ENCODE data around the gene CLDN17. TPM values are rescaled to one million over a fixed set of nuclear protein-coding genes. Genes with fewer than 3 reads are reported as not detected.

The CLDN17 gene
- total RNA-seq, 3 donors from 2014 or later = not detected

- TF ChIP-seq, protein P1, sequence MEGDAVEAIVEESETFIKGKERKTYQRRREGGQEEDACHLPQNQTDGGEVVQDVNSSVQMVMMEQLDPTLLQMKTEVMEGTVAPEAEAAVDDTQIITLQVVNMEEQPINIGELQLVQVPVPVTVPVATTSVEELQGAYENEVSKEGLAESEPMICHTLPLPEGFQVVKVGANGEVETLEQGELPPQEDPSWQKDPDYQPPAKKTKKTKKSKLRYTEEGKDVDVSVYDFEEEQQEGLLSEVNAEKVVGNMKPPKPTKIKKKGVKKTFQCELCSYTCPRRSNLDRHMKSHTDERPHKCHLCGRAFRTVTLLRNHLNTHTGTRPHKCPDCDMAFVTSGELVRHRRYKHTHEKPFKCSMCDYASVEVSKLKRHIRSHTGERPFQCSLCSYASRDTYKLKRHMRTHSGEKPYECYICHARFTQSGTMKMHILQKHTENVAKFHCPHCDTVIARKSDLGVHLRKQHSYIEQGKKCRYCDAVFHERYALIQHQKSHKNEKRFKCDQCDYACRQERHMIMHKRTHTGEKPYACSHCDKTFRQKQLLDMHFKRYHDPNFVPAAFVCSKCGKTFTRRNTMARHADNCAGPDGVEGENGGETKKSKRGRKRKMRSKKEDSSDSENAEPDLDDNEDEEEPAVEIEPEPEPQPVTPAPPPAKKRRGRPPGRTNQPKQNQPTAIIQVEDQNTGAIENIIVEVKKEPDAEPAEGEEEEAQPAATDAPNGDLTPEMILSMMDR (IDR thresholded peaks at IDR 0.05) = no peak
- DNase-seq (no peak), ATAC-seq (no peak)
- Histone ChIP-seq H3K9me3 (no peaks in the 10 kb centered on the region), H3K36me3 (ENCODE audit: low read depth) (no peaks in the 10 kb centered on the region), H3K4me3 (no peak overlapping the region), H3K4me1 (ENCODE audit: low read depth) (no peaks in the 10 kb centered on the region)
- intact Hi-C loops (cut with DNase I, micrococcal nuclease) = no loop called here
These were observed 13.8 kb downstream of the CLDN17 start for GRCh38 chr21:30152792-30153191.

GRCh38 chr21:30148906-30149305, 17.7 kb downstream of the CLDN17 start:
- no peaks in the 10 kb centered on the region for H3K9me3 ChIP-seq
- intact Hi-C loops (cut with DNase I, micrococcal nuclease) = no loop called here
- H3K4me1 ChIP-seq (ENCODE audit: low read depth) = no peaks in the 10 kb centered on the region
- TF ChIP-seq, protein P1 (IDR thresholded peaks at IDR 0.05) = no peak
- ATAC-seq = no peak
- H3K36me3 ChIP-seq (ENCODE audit: low read depth) = no peaks in the 10 kb centered on the region
- no peak overlapping the region for H3K4me3 ChIP-seq
- DNase-seq = no peak

DNA sequence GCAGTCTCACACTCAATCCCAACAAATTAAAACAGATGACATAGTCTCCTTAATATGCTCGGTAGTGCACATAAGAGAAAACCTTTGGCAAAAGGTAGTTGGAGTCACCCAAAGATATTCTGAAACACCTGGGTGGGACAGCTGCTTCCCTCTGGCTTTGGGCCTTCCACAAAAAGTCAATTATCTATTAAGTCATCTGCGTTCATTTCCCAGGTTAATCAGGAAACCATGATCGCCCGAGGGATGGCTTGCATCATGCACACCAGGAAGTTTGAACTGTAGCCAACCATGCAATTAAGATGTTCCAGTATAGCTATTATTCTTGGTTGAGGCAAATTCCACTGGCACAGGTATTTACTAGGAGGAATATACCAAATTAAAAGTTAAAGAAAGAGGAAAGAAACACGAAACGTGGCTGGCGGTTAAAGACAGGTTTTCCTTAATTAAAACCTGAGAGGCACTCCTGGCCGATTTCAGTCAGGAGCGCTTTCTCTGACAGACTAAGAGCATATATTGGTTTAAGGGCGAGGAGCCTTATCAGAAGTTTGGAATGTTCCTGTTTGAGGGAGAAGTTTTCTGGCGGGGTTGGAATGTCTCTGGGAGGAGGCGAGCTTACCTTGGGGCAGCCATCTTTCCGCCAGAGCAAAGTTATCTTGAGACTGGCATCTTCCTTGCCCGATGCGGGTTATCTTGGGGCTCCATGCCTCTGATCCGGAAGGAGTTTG, 19.9 kb downstream of the CLDN17 start:
- DNase-seq (no peak), ATAC-seq (peak; percentile 17)
- H3K36me3 ChIP-seq (ENCODE audit: low read depth) = no peaks in the 10 kb centered on the region
- no peak overlapping the region for H3K4me3 ChIP-seq
- TF ChIP-seq, protein P1 (IDR thresholded peaks at IDR 0.05) = no peak
- H3K4me1 ChIP-seq (ENCODE audit: low read depth) = no peaks in the 10 kb centered on the region
- H3K9me3 ChIP-seq = no peaks in the 10 kb centered on the region
- intact Hi-C loops (cut with DNase I, micrococcal nuclease) = no loop called here

- TF ChIP-seq, protein P1 (IDR thresholded peaks at IDR 0.05) = no peak
- Histone ChIP-seq H3K36me3 (ENCODE audit: low read depth) (no peaks in the 10 kb centered on the region), H3K9me3 (no peaks in the 10 kb centered on the region), H3K4me1 (ENCODE audit: low read depth) (no peaks in the 10 kb centered on the region), H3K4me3 (no peak overlapping the region)
- ATAC-seq (no peak), DNase-seq (no peak)
- intact Hi-C loops (cut with DNase I, micrococcal nuclease) = no loop called here
These were observed 28.1 kb downstream of the CLDN17 start for GRCh38 chr21:30138483-30138882.

GRCh38 chr21:30129246-30129645, 37.4 kb downstream of the CLDN17 start:
- H3K36me3 ChIP-seq (ENCODE audit: low read depth) = no peaks in the 10 kb centered on the region
- H3K9me3 ChIP-seq = no peaks in the 10 kb centered on the region
- DNase-seq (no peak), ATAC-seq (no peak)
- TF ChIP-seq, protein P1 (IDR thresholded peaks at IDR 0.05) = no peak
- no peak overlapping the region for H3K4me3 ChIP-seq
- intact Hi-C loops (cut with DNase I, micrococcal nuclease) = no loop called here
- no peaks in the 10 kb centered on the region for H3K4me1 ChIP-seq (ENCODE audit: low read depth)

All from mucosa of descending colon (tissue), 3 donors.